GM12878 (cell line): ENCODE measurements around the gene CAMK4. TPM values are rescaled to one million over a fixed set of nuclear protein-coding genes. Genes with fewer than 3 reads are reported as not detected.

Source experiments
- ATF7 ChIP-seq: fragments of 450-650 bp; IDR thresholded peaks from 2 replicates; pipeline ENCODE4 v1.6.1; 2016; ENCODE audit warnings: low read depth, mild to moderate bottlenecking
- BCL11A ChIP-seq: IDR thresholded peaks from 2 replicates; pipeline ENCODE4 v1.6.1; 2011; ENCODE audit warnings: low read depth, low read length
- BHLHE40 ChIP-seq, 2 experiments: fragments of 450-650 bp in 1 of 2; IDR thresholded peaks; 2 replicates each; pipeline ENCODE4 v1.6.1; 2011 to 2017; ENCODE audit warnings: low read depth in 2 of 2, borderline replicate concordance in 1 of 2, improper control_type of control experiment in 1 of 2, low read length in 1 of 2, mild to moderate bottlenecking in 1 of 2
- BMI1 ChIP-seq: fragments of 450-650 bp; IDR thresholded peaks from 2 replicates; pipeline ENCODE4 v1.6.1; 2016; ENCODE audit warnings: mild to moderate bottlenecking, moderate library complexity, borderline replicate concordance
- E2F8 ChIP-seq: fragments of 450-650 bp; IDR thresholded peaks from 2 replicates; pipeline ENCODE4 v1.6.1; 2018; ENCODE audit warnings: mild to moderate bottlenecking, low read depth, moderate library complexity; ENCODE audit not compliant: partially characterized antibody
- ELK1 ChIP-seq: IDR thresholded peaks from 2 replicates; pipeline ENCODE4 v1.6.1; 2012; ENCODE audit warnings: low read depth, low read length, improper control_type of control experiment
- EP300 ChIP-seq, 2 experiments: fragments of 150-350 bp in 1 of 2; IDR thresholded peaks; 2 replicates each; pipeline ENCODE4 v1.6.1; 2011 to 2012; ENCODE audit warnings: low read depth in 2 of 2, low read length in 2 of 2, borderline replicate concordance in 1 of 2, improper control_type of control experiment in 1 of 2, inconsistent platforms in 1 of 2; ENCODE audit not compliant: control insufficient read depth in 1 of 2
- HDAC2 ChIP-seq: fragments of 200-600 bp; sonication (generic); IDR thresholded peaks from 2 replicates; pipeline ENCODE4 v1.6.1; 2017
- IKZF2 ChIP-seq, 2 experiments: fragments of 450-650 bp; IDR thresholded peaks; 2 replicates each; pipeline ENCODE4 v1.6.1; 2017; ENCODE audit warnings: mild to moderate bottlenecking in 2 of 2, moderate library complexity in 2 of 2
- IRF4 ChIP-seq: IDR thresholded peaks from 2 replicates; pipeline ENCODE4 v1.6.1; 2011; ENCODE audit warnings: low read depth, low read length
- MAX ChIP-seq: IDR thresholded peaks from 2 replicates; pipeline ENCODE4 v1.6.1; 2012; ENCODE audit warnings: low read depth, low read length, improper control_type of control experiment
- MTA3 ChIP-seq: IDR thresholded peaks from 2 replicates; pipeline ENCODE4 v1.6.1; 2012; ENCODE audit warnings: low read length, inconsistent platforms, borderline replicate concordance
- MYB ChIP-seq: fragments of 150-350 bp; IDR thresholded peaks from 2 replicates; pipeline ENCODE4 v1.6.1; 2014; ENCODE audit warnings: mild to moderate bottlenecking, low read depth, low read length, borderline replicate concordance
- NBN ChIP-seq: fragments of 450-650 bp; IDR thresholded peaks from 2 replicates; pipeline ENCODE4 v1.6.1; 2016
- RAD21 ChIP-seq: IDR thresholded peaks from 2 replicates; pipeline ENCODE4 v1.6.1; 2011; ENCODE audit warnings: mild to moderate bottlenecking, low read depth, low read length, moderate library complexity; ENCODE audit not compliant: insufficient read depth
- RAD51 ChIP-seq: fragments of 450-650 bp; IDR thresholded peaks from 2 replicates; pipeline ENCODE4 v1.6.1; 2016; ENCODE audit warnings: moderate library complexity, mild to moderate bottlenecking, inconsistent platforms
- RBBP5 ChIP-seq: fragments of 200-600 bp; sonication (generic); conservative IDR thresholded peaks from 2 replicates; pipeline ENCODE4 v1.6.1; 2016
- RCOR1 ChIP-seq: conservative IDR thresholded peaks from 2 replicates; pipeline ENCODE4 v1.6.1; 2012; ENCODE audit warnings: low read depth, low read length, improper control_type of control experiment
- SP1 ChIP-seq: IDR thresholded peaks from one replicate; pipeline ENCODE4 v1.6.1; 2011; ENCODE audit warnings: low read depth, low read length
- SUZ12 ChIP-seq: fragments of 200-600 bp; sonication (generic); IDR thresholded peaks from one replicate; pipeline ENCODE4 v1.6.1; 2018; ENCODE audit warnings: antibody characterized with exemption, mild to moderate bottlenecking; ENCODE audit not compliant: unreplicated experiment
- TAF1 ChIP-seq: IDR thresholded peaks from 2 replicates; pipeline ENCODE4 v1.6.1; 2011; ENCODE audit warnings: mild to moderate bottlenecking, low read depth, low read length, borderline replicate concordance
- TARDBP ChIP-seq: IDR thresholded peaks from 2 replicates; pipeline ENCODE4 v1.6.1; 2016; ENCODE audit warnings: borderline replicate concordance
- TCF7 ChIP-seq: IDR thresholded peaks from 2 replicates; pipeline ENCODE4 v1.6.1; 2014; ENCODE audit warnings: antibody characterized with exemption, borderline replicate concordance
- YBX1 ChIP-seq: fragments of 450-650 bp; IDR thresholded peaks from 2 replicates; pipeline ENCODE4 v1.6.1; 2016; ENCODE audit warnings: antibody characterized with exemption
- ZNF207 ChIP-seq: fragments of 450-650 bp; IDR thresholded peaks from 2 replicates; pipeline ENCODE4 v1.6.1; 2014; ENCODE audit warnings: antibody characterized with exemption, mild to moderate bottlenecking, borderline replicate concordance
- ZNF687 ChIP-seq: fragments of 450-650 bp; IDR thresholded peaks from 2 replicates; pipeline ENCODE4 v1.6.1; 2017; ENCODE audit warnings: mild to moderate bottlenecking, moderate library complexity
- polyA plus RNA-seq, 11 experiments: library from polyadenylated mRNA; depleted of rRNA in 4 of 11; unstranded in 6 of 11; stranded (reverse) in 5 of 11; fragments of >200 nt; fragmentation: Nextera tagmentation in 4 of 11; fragmentation: Illumina TruSeq in 1 of 11; extraction: Ambion mirVana in 4 of 11; extraction: Trizol in 1 of 11; gene quantifications; 1 replicate in 1 of 11; 2 replicates in 10 of 11; pipeline versions ENCODE4 v1.2.1 to v1.2.3, GENCODE V29; 2011 to 2016; ENCODE audit warnings: inconsistent platforms in 2 of 11, missing spikeins in 2 of 11, low read depth in 1 of 11
- total RNA-seq, 4 experiments: library from RNA; depleted of rRNA in 3 of 4; stranded (reverse); fragments of >200 nt in 3 of 4; fragmentation: Illumina TruSeq in 1 of 4; extraction: Trizol in 1 of 4; gene quantifications; 2 replicates each; pipeline versions ENCODE4 v1.2.1 to v1.2.3, GENCODE V29; 2013 to 2021

CAMK4 gene
- total and polyA plus RNA-seq, 10 of the 15 experiments (the other 5 are each of a cell fraction or from before 2014, with no cell fraction given): 13.3 to 51.9 (median 35.3) TPM

- TF ChIP-seq ZNF687 (no peak), TAF1 (0 out of 2 replicates have a peak, but pooled peaks have one; percentile 22), MYB (no peak), RBBP5 (no peak), TARDBP (no peak), RAD51 (no peak), NBN (peak; percentile 49; the same call in 1 of the 2 replicates), RAD21 (no peak), YBX1 (no peak), MAX (no peak), BMI1 (no peak), ATF7 (no peak; the same call in 1 of the 2 replicates), RCOR1 (no peak), TCF7 (no peak), ELK1 (no peak), SP1 (no peak), HDAC2 (no peak), MTA3 (no peak), IRF4 (0 out of 2 replicates have a peak, but pooled peaks have one; percentile 15), BHLHE40 (IDR thresholded peaks at IDR 0.05; ENCODE audit: borderline replicate concordance in 1 of 2, low read depth in 2 of 2, low read length in 1 of 2) (no peak), E2F8 (no peak), BCL11A (peak; percentile 47; the same call in 1 of the 2 replicates), SUZ12 (no peak), EP300 (IDR thresholded peaks at IDR 0.05; ENCODE audit: borderline replicate concordance in 1 of 2, control insufficient read depth in 1 of 2, low read depth in 2 of 2, low read length in 2 of 2) (peak in 1 of 2 experiments; percentile 48; a peak in 1 of 4 replicates), ZNF207 (no peak), IKZF2 (IDR thresholded peaks at IDR 0.05) (peak in 1 of 2 experiments; percentile 37; a peak in 2 of 4 replicates)
These were observed 9.9 kb downstream of the CAMK4 start (continued) for GRCh38 chr5:111234125-111234524.
